GM13977 (cell line): Measurements from ENCODE around the gene TMBIM6.
"Not testable (repeated sequence)": the region's sequence is repeated elsewhere in the genome, so short reads cannot be mapped to it uniquely, and the experiment has no call there.

ENCODE experiments used
- DNase-seq: peaks from one replicate; pipeline ENCODE4 v3.0.0; 2012; ENCODE audit warnings: low spot score
- in situ Hi-C: fragments of 300-500 bp; cut with MboI; formaldehyde crosslinking; loops from one replicate; pipeline ENCODE4 v1.12.0; 2022; ENCODE audit warnings: low sequenced_read_pairs, low pct_unique_long_range_greater_than_20kb, mixed read lengths, inconsistent platforms; ENCODE audit not compliant: unreplicated experiment
- TF ChIP-seq, protein P1 (sequence below): IDR thresholded peaks from 2 replicates; pipeline ENCODE4 v1.5.1; 2012; ENCODE audit warnings: mild to moderate bottlenecking, control low read depth; ENCODE audit not compliant: insufficient read depth; ENCODE audit errors: extremely low read depth, missing control alignments

Gene TMBIM6

DNA sequence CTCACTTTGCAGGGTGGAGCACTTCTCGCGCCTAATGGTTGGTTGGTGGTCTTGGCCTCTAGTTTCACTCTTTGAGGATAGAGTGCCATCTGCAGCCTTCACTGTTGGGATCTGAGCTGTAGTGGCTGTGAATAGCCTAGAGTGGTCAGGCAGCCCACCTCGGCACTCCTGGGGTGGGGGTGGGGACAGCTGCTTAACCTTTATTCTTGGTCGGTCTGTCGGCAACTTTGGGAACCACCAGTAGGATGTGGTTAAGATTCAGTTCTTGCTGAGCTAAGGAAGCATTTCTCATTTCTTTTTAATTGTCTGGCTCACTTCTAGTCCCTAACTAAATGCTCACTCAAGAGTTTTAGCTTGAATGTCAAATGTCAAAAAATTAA lies 21.1 kb downstream of the TMBIM6 start:
- in situ Hi-C loops = no loop called here
- no peak for DNase-seq
- TF ChIP-seq, protein P1, sequence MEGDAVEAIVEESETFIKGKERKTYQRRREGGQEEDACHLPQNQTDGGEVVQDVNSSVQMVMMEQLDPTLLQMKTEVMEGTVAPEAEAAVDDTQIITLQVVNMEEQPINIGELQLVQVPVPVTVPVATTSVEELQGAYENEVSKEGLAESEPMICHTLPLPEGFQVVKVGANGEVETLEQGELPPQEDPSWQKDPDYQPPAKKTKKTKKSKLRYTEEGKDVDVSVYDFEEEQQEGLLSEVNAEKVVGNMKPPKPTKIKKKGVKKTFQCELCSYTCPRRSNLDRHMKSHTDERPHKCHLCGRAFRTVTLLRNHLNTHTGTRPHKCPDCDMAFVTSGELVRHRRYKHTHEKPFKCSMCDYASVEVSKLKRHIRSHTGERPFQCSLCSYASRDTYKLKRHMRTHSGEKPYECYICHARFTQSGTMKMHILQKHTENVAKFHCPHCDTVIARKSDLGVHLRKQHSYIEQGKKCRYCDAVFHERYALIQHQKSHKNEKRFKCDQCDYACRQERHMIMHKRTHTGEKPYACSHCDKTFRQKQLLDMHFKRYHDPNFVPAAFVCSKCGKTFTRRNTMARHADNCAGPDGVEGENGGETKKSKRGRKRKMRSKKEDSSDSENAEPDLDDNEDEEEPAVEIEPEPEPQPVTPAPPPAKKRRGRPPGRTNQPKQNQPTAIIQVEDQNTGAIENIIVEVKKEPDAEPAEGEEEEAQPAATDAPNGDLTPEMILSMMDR = no peak

DNA sequence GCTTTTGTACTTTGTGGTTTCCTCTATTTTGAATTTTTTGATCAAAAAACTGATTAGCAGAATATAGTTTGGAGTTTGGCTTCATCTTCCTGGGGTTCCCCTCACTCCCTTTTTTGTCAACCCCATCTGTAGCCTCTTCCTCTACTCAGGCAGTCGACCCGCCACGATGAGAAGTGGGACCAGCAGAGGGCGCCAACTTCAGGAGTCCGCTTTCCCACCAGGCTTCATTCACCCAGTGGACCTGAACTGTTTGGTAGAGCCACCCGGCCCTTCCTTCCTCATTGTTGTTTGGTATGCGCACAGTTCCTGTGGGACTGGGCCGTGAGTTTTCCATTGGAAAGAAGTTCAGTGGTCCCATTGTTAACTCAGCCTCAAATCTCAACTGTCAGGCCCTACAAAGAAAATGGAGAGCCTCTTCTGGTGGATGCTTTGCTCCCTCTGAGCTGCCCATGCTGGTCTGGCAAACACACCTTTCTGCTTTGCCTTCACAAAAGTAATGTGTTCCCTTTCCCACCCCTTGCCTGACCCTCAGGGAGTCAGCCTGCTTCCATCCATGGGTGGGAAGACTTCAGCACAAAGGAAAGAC lies 21.7 kb downstream of the TMBIM6 start:
- TF ChIP-seq, protein P1 = peak; percentile 82
- DNase-seq = peak; percentile 61
- in situ Hi-C loops = no loop called here

DNA sequence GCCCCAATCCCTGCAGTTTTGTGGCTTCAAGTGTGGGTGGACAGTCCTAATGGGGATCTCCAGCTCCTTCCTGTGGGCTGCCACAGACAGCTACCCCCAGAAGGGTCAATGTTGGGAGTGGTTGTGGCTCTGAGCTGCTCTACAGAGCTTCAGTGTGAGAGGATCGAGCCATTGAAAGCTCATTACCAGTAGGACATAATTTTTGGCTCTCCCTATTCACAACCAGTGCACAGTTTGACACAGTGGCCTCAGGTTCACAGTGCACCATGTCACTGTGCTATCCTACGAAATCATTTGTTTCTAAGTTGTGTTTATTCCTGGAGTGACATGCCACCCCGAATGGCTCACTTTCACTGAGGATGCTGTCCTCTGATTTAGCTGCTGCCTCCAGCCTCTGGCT lies 22.8 kb downstream of the TMBIM6 start:
- in situ Hi-C loops = no loop called here
- DNase-seq = no peak
- TF ChIP-seq, protein P1 = no peak

DNA sequence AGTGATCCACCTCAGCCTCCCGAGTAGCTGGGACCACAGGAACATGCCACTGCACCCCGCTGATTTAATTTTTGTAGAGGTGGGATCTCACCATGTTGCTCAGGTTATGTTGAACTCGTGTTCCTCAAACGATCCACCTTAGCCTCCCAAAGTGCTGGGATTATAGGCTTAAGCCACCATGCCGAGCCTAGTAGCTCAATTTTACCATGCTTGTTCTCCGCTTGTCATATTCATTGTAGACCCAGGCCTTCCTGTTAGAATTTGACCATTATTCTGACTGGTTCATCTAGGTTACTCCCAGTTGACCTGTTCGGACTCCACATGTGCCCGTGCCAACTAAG lies 24.7 kb downstream of the TMBIM6 start:
- in situ Hi-C loops = no loop called here
- DNase-seq = no peak
- TF ChIP-seq, protein P1 = no peak

DNA sequence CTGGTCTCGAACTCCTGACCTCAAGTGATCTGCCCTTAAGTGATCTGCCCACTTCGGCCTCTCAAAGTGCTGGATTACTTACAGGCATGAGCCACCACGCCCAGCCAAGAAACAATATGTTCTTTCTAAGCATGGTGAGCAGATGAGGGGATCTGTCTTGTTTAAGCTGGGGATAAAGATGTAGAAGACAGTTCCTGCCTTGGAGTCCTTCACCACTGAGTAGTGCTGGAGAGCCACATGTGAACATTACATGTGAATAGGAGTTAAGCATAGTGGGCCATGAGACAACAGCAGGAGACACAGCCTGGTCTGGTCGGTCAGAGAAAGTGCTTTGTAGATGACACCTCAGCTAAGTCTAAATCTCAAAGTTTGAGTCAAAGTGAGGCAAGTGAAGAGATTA lies 26.0 kb downstream of the TMBIM6 start:
- TF ChIP-seq, protein P1 = no peak
- no peak for DNase-seq
- in situ Hi-C loops = no loop called here

DNA sequence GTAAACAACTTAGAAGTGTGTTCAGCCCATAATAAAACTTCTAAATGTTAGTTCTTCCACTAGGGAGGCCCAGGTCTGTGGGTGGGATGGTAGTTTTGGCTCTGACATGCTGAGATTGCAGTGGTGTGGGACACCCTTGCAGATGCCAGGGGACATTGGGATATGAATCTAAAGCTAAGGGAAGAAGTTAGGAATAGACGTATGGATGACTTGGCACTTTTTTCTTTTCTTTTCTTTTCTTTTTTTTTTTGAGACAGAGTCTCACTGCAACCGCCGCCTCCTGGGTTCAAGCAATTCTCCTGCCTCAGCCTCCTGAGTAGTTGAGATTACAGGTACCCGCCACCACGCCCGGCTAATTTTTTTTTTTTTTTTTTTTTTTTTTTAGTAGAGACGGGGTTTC lies 31.7 kb downstream of the TMBIM6 start:
- in situ Hi-C loops, DNase-seq: not testable (repeated sequence)

DNA sequence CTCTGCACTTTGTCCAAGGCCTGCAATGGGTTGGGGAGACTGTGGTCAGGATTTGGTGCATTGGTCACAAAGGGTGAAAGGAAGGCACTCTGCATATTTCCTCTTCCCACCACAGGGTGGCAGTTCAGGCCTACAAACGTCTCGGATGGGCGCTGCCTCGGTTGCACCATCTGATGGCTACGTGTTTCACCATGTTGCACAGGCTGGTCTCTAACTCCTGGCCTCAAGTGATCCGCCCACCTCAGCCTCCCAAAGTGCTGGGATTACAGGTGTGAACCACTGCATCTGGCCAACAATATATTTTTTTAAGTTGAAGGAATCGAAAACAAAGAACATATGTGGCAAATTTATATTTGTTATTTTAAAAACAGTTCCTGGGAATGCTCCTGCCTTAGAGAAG lies 35.1 kb downstream of the TMBIM6 start:
- in situ Hi-C loops = loop anchor here (5.0 kb wide), 1 partner anchor 56 kb away; no protein-coding TSS in a partner anchor
- DNase-seq = peak; percentile 79
- TF ChIP-seq, protein P1 = peak; percentile 83
